Suprapubic skin (tissue), 3 donors: ENCODE measurements around the gene SIGLEC6.

Experiments used
- CTCF ChIP-seq, 2 donors: fragments of 200-600 bp in 1 of 2; fragments of 450-650 bp in 1 of 2; sonication (generic) in 1 of 2; IDR thresholded peaks; one replicate each; pipeline ENCODE4 v1.5.1; 2016 to 2019; ENCODE audit warnings: antibody characterized with exemption in 2 of 2, mild to moderate bottlenecking in 1 of 2, moderate library complexity in 1 of 2
- EP300 ChIP-seq: sonication (generic); formaldehyde crosslinking; IDR thresholded peaks from one replicate; pipeline ENCODE4 v1.6.1; 2017; ENCODE audit warnings: antibody characterized with exemption

- no peak for TF ChIP-seq CTCF (IDR thresholded peaks at IDR 0.05)
- TF ChIP-seq EP300: no peak
Observed at GRCh38 chr19:51542699-51543098, 11.2 kb upstream of the SIGLEC6 start.
